GM20431 (cell line): ENCODE results near the gene HTR3E.
"Not testable (repeated sequence)": the region's sequence is repeated elsewhere in the genome, so short reads cannot be mapped to it uniquely, and the experiment has no call there.

Experiments
- in situ Hi-C: fragments of 300-500 bp; cut with MseI, MboI; formaldehyde crosslinking; loops from one replicate; pipeline ENCODE4 v1.15.0; 2020; ENCODE audit warnings: low sequenced_read_pairs; ENCODE audit not compliant: unreplicated experiment

The HTR3E gene

GRCh38 chr3:184149770-184150169, 52.9 kb downstream of the HTR3E start:
- in situ Hi-C loops: not testable (repeated sequence)

DNA sequence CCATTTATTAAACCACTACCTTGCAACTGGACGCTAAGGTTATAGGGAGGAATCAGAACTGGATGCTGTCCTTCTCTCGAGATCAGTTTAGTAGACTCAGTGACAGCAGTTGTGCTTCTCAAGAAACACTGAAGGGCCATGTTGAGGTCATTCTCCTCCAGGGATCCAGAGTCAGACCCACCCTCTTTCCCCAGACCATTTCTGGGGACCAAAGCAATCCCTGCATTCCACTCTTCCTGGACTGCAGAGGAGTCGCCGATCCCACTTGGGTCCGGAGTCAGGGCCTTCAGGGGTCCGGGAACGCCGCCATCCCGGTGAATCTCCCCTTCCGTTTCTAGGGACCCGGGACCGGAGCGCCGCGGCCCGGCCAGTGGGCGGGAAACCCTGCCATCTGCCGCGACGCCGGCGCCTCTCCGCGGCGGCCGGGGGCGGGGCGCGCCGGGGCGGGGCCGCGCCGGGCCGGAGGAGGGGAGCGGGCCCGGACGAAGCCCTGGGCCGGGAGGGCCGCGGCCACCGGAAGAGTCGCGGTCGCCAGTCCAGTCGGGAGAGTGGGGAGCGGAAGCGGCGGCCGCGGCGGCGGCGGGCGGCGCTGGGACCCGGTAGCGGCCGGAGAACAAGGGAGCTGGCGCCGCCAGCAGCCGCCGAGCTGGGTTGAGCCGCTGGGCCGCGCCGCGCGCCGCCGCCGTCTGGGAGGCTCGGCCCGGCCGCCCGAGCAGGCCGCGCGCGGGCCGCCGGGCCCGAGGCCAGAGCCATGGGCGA, 58.2 kb downstream of the HTR3E start, which contains the start of gene DVL3:
TSS of gene DVL3 (plus strand) at position 493 of the 759 bp plus-strand sequence. CDS start at position 752, 259 bp downstream.
- in situ Hi-C loops: no loop called here

GRCh38 chr3:184155644-184156521, 59.0 kb downstream of the HTR3E start:
- in situ Hi-C loops: no loop called here

GRCh38 chr3:184156522-184156955, 59.7 kb downstream of the HTR3E start:
- in situ Hi-C loops: no loop called here
